Natural killer cell treated with Interleukin-12 subunit alpha and Interleukin-12 subunit beta and Interleukin-15 and Interleukin-18, amount 100 ng/mL, for 72 hours (primary cell): Measurements from ENCODE around the gene YAP1. TPM values are rescaled to one million over a fixed set of nuclear protein-coding genes. Genes with fewer than 3 reads are reported as not detected.
A peak's percentile ranks its signal among the peaks of the same experiment; 100 is the strongest.
"Not testable (repeated sequence)": the region's sequence is repeated elsewhere in the genome, so short reads cannot be mapped to it uniquely, and the experiment has no call there.

Experiments used
- ATAC-seq, 2 donors: fragments of 150-1000 bp; cut with Tn5 transposase in 1 of 2; sonication (Bioruptor Pico), chemical (Tn5 transposase) in 1 of 2; 2 replicates each; pipeline ENCODE4 v1.10.0; 2021
- DNase-seq: peaks from one replicate; pipeline ENCODE4 v3.0.0; 2022; ENCODE audit warnings: low spot score
- H3K27ac Mint-ChIP-seq, 2 donors: 1 replicate in 1 of 2; 2 replicates in 1 of 2; pipeline ENCODE4 v1.8.0; 2022; ENCODE audit warnings: mixed read lengths in 2 of 2, mild to moderate bottlenecking in 1 of 2, moderate library complexity in 1 of 2
- H3K27me3 Mint-ChIP-seq, 2 donors: 1 replicate in 1 of 2; 2 replicates in 1 of 2; pipeline ENCODE4 v1.8.0; 2022; ENCODE audit warnings: mixed read lengths in 2 of 2
- H3K36me3 Mint-ChIP-seq: one replicate; pipeline ENCODE4 v1.8.0; 2022; ENCODE audit warnings: mixed read lengths
- H3K4me1 Mint-ChIP-seq, 2 donors: 1 replicate in 1 of 2; 2 replicates in 1 of 2; pipeline ENCODE4 v1.8.0; 2022; ENCODE audit warnings: low read depth in 2 of 2, mixed read lengths in 2 of 2, mild to moderate bottlenecking in 1 of 2
- H3K4me3 Mint-ChIP-seq: one replicate; pipeline ENCODE4 v1.8.0; 2022; ENCODE audit warnings: mixed read lengths
- H3K9me3 Mint-ChIP-seq: 2 replicates; pipeline ENCODE4 v1.8.0; 2022; ENCODE audit warnings: mixed read lengths
- total RNA-seq, 2 donors: library from RNA; stranded (reverse); gene quantifications; one replicate each; pipeline ENCODE4 v1.2.3, GENCODE V29; 2022

YAP1 gene
- total RNA-seq, 2 donors from 2014 or later = 0.56 TPM; not detected in 1

DNA sequence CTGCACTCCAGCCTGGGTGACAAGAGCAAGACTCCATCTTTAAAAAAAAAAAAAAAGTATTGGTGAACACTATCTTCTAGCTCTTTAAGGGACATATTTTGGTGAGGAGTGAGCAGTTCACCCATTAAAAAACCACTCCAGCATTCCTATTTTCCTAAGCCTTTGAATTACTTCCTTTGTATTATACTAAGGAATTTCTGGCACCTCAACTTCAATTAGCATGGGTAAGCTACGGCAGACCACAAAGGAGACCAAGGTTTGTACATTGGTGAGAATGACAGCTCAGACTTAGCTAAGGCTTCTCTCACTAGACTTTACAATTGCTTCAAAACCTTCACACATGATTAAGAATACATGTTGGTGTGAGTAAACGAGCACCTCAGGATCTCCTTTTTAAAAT, 150.0 kb downstream of the YAP1 start:
- Mint-ChIP-seq H3K9me3 (no peaks in the 10 kb centered on the region), H3K36me3 (no peaks in the 10 kb centered on the region)

DNA sequence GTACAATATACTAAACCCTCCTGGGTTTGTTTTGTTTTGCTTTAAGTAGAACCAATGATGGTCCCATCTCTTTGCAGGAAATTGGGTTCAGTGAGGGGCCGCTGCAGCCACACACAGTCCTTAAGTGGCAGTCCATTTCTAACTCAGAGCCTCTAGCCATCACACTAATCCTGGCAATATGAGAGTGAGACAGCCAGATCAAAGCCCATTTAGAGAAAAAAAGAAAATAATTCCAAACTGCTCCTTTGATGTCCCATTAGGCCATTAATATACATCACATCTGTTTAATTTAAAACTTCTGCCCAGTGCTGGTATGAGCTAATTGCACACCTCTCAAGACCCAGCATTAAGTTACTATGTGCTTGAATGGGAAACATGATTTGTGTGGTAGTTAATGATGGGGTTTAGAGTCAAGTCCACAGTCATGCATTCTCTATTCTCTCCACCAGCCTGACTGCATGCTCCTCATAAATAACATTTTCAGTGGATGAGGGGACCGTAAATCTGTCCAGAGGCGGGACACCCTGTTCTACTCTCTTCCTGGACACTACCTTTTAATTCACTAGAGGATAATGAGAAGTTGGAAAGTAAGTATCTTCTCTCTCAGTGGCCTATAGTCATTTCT, 153.2 kb downstream of the YAP1 start:
- DNase-seq = no peak
- Mint-ChIP-seq H3K36me3 (no peaks in the 10 kb centered on the region), H3K4me1 (peaks cover 5 to 6% of the 10 kb centered on the region in 2 donors), H3K27ac (no peak overlapping the region), H3K27me3 (peaks cover 18 to 21% of the 10 kb centered on the region in 2 donors), H3K9me3 (no peaks in the 10 kb centered on the region), H3K4me3 (no peak overlapping the region)
- ATAC-seq = no peak

More for the DNA sequence above, 150.0 kb downstream of the YAP1 start:
- DNase-seq (no peak), ATAC-seq (no peak)
- H3K4me1 Mint-ChIP-seq = no peaks in the 10 kb centered on the region
- H3K27me3 Mint-ChIP-seq = peaks cover 10 to 16% of the 10 kb centered on the region in 2 donors
- no peak overlapping the region for H3K27ac Mint-ChIP-seq
- no peak overlapping the region for H3K4me3 Mint-ChIP-seq

DNA sequence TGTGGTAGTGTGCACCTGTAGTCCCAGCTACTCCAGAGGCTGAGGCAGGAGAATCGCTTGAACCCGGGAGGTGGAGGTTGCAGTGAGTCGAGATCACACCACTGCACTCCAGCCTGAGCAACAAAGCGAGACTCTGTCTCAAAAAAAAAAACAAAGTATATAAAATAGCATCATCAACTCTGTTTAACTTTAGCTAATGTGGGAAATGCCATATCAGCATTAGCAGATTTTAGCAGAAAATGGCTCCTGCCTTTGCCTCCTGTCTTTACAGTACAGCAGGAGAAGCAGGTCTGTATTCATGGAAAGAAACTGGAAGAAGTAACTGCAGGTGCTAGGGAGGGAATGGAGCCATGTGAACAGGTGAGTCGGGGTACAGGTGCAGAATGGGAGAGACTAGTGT, 154.5 kb downstream of the YAP1 start:
- H3K4me1 Mint-ChIP-seq = peaks cover 13% of the 10 kb centered on the region in 2 donors
- H3K36me3 Mint-ChIP-seq, H3K4me3 Mint-ChIP-seq, H3K9me3 Mint-ChIP-seq, H3K27ac Mint-ChIP-seq, ATAC-seq, DNase-seq: not testable (repeated sequence)
- peaks cover 25 to 32% of the 10 kb centered on the region in 2 donors for H3K27me3 Mint-ChIP-seq

DNA sequence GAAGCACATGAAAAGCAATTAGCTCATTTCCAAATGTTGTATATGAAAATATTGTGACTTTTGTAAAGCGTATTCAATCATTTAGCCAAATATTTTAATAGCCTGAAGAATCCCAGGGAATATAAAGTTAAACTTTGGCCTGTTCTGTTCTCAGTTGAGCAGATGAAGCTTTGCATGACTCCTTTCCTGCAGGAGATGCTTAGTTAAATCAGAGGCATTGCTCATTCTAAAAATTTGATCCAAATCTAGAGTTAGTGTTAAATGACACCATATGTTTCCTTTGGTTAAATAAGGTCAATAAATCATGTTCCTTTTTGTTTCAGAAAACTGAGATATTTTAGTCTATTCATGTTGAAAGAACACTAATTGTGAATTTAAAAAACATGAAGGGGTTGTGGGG, 155.9 kb downstream of the YAP1 start:
- ATAC-seq = no peak
- no peaks in the 10 kb centered on the region for H3K9me3 Mint-ChIP-seq
- H3K4me1 Mint-ChIP-seq = peaks cover 13% of the 10 kb centered on the region in 2 donors
- H3K27ac Mint-ChIP-seq = no peak overlapping the region
- no peak overlapping the region for H3K4me3 Mint-ChIP-seq
- DNase-seq = no peak
- no peaks in the 10 kb centered on the region for H3K36me3 Mint-ChIP-seq
- H3K27me3 Mint-ChIP-seq = peaks cover 29 to 41% of the 10 kb centered on the region in 2 donors

DNA sequence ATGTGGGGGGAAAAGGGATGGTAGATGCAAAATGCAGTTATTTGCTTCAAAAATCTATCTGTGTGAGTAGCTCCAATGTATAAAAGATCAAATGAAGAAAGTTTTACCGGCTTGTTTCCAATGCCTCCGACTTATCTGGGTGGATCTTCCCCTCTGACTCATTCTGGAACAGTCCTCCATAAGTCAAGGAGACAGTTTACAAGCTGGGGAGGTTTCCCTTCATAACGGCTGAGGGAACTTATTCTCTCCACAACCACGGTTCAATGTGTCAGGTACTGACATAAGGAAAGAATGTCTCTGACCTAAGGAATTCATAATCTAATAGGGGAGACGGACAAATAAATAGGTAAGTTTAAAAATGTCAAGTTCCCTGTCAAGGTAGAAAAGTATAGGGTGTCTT, 157.4 kb downstream of the YAP1 start:
- ATAC-seq (no peak), DNase-seq (no peak)
- H3K27me3 Mint-ChIP-seq = peaks cover 37 to 54% of the 10 kb centered on the region in 2 donors
- peak overlapping the region; percentile 60 for H3K4me3 Mint-ChIP-seq
- H3K9me3 Mint-ChIP-seq = no peaks in the 10 kb centered on the region
- H3K36me3 Mint-ChIP-seq = no peaks in the 10 kb centered on the region
- no peak overlapping the region for H3K27ac Mint-ChIP-seq
- peaks cover 13% of the 10 kb centered on the region in 2 donors for H3K4me1 Mint-ChIP-seq

DNA sequence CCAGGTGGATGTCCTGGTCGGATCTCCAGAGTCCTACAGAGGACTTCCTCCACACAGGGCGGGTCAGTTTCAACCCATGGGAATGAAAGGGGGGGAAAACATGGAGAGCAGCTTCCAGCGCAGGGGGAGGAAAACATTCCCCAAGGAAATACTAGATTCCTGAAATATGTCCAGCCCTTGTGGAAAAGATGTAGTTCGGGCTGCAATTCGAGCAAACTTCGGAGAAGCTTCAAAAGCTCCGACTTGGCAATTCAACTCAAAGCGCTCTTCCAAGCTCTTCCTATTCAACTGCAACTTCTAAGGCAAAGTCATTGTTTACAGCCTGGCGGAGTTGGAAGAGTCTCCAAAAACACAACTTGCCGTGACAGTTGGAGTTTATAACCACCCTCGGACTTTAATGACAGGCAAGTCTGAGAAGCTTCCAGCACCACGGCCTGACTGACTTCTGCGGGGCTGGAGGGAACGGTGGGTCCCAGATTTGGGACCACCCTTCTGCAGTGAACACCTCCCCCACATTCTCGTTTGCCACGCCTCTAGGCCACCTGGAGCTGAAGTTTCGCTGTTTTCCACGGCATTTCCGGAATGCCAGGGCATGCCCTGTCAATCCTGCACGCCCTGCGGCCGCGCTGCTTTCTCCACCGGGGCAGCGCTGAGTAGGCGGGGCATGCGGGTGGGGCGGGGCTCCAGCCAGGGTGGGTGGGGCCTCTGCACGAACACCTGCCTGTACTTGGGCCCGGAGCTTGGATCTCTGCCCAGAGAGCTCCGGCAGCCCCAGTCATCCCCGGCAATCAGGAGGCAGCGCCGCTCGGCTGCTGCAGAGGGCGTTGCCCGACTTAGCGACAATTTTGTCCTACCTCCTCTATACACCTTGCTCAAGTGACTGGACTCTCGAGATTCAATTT, 158.1 kb downstream of the YAP1 start:
- H3K36me3 Mint-ChIP-seq = no peaks in the 10 kb centered on the region
- H3K9me3 Mint-ChIP-seq = no peaks in the 10 kb centered on the region
- peak overlapping the region; percentile 64 for H3K4me3 Mint-ChIP-seq
- peaks cover 13% of the 10 kb centered on the region in 2 donors for H3K4me1 Mint-ChIP-seq
- DNase-seq (peak; percentile 63), ATAC-seq (peak; percentile 88 to 91)
- H3K27ac Mint-ChIP-seq = no peak overlapping the region
- H3K27me3 Mint-ChIP-seq = peaks cover 41 to 60% of the 10 kb centered on the region in 2 donors

DNA sequence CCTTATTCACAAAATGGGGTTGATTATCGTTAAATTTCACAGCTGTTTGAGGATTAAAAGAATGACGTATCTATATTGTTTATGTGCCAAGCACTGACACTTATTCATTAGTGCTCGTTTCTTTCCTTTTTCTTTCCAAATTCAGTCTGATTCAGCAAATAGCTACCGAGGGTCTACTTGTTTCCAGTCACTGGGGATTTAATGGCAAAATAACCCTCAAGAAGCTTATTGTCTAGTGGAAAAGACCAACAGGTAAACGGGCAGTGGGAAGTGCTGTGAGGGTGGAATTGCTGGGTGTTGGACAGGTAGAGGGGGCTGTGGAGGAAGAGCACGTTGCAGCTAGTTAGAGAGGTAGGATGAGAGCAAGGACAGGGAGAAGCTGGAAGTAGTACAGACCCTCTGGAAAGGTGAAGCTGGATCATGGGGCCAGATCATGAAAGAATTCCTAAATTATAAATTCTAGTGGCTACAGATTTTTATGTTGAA, 158.8 kb downstream of the YAP1 start:
- peaks cover 13% of the 10 kb centered on the region in 2 donors for H3K4me1 Mint-ChIP-seq
- H3K27me3 Mint-ChIP-seq = peaks cover 39 to 56% of the 10 kb centered on the region in 2 donors
- DNase-seq (no peak), ATAC-seq (no peak)
- H3K36me3 Mint-ChIP-seq = no peaks in the 10 kb centered on the region
- H3K4me3 Mint-ChIP-seq = peak overlapping the region; percentile 64
- H3K27ac Mint-ChIP-seq = no peak overlapping the region
- H3K9me3 Mint-ChIP-seq = no peaks in the 10 kb centered on the region

DNA sequence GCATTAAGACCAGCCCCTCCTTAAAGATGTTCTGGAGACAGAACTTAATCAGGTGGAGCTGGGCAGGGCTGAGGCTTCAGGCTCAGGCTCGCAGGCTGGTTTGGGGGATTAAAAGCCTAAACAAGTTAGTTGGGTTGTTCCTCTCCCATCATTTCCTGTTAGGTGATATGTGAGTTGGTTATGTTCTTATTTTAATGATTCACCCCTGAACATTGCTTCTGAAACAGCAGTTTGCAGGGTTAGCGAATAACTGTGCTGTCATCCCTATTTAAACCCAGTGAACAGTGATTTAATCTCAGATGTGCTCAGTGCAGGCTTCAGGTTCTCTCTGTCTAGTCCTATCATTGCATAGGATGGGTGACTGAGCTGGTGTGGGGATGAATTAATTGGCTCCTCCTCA, 159.7 kb downstream of the YAP1 start:
- no peak overlapping the region for H3K4me3 Mint-ChIP-seq

DNA sequence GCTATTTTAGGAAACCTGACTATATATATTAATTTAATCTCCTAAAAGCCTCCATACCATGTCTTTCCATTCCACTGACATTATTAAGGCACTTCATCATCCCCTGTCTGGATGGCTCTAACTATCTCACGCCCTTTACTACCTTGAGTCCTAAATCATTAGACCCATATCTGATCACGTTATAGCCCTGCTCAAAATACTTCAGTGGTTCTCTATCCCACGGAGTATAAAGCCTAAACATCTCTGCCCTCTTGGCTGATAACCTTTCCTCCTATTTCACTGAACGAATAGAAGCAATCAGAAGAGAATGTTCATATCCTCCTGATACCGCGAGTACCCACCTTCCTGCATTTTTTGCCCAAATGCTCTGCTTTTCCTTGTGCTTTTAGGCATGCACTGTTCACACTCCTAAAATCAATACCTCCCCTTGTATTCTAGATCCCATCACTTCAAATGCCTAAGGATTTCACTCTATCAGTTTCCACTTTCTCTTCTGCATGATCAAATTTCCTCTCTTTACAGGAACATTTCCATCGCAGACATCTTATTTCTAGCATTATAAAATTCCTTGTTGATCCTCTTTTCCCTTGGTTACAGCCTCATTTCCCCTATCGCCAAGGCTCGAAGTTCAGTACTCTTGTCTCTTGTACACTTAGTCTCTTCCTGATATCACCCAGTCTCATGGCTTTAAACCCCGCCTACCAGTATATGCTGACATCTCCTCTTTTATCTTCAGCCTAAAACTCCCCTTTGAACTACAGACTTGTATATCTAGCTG, 162.0 kb downstream of the YAP1 start:
- peaks cover 49 to 67% of the 10 kb centered on the region in 2 donors for H3K27me3 Mint-ChIP-seq
- H3K9me3 Mint-ChIP-seq = no peaks in the 10 kb centered on the region
- no peaks in the 10 kb centered on the region for H3K36me3 Mint-ChIP-seq
- DNase-seq (no peak), ATAC-seq (no peak)
- no peak overlapping the region for H3K27ac Mint-ChIP-seq
- H3K4me3 Mint-ChIP-seq = no peak overlapping the region
- H3K4me1 Mint-ChIP-seq = peaks cover 13% of the 10 kb centered on the region in 2 donors

More for the DNA sequence above, 159.7 kb downstream of the YAP1 start:
- ATAC-seq (no peak), DNase-seq (no peak)
- Mint-ChIP-seq H3K9me3 (no peaks in the 10 kb centered on the region), H3K27me3 (peaks cover 40 to 54% of the 10 kb centered on the region in 2 donors), H3K27ac (no peak overlapping the region), H3K4me1 (peaks cover 13% of the 10 kb centered on the region in 2 donors), H3K36me3 (no peaks in the 10 kb centered on the region)

DNA sequence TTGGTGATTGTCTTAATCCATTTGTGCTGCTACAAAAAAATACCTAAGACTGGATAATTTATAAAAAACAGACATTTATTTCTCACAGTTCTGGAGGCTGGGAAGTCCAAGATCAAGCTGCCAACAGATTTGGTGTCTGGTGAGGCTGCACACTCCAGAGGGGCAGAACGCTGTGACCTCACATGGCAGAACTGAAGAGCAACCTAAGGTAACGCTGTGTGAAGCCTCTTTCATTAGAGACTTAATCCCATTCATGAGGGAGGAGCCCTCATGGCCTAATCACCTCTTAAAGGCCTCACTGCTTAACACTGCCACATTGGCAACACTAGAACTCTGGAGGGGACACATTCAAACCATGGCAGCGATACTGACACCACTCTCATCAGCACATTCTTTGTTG, 164.4 kb downstream of the YAP1 start:
- H3K27ac Mint-ChIP-seq = no peak overlapping the region
- H3K36me3 Mint-ChIP-seq = no peaks in the 10 kb centered on the region
- ATAC-seq = no peak
- H3K4me3 Mint-ChIP-seq = no peak overlapping the region
- DNase-seq = no peak
- H3K27me3 Mint-ChIP-seq = peaks cover 35 to 49% of the 10 kb centered on the region in 2 donors
- H3K4me1 Mint-ChIP-seq = no peaks in the 10 kb centered on the region
- no peaks in the 10 kb centered on the region for H3K9me3 Mint-ChIP-seq

DNA sequence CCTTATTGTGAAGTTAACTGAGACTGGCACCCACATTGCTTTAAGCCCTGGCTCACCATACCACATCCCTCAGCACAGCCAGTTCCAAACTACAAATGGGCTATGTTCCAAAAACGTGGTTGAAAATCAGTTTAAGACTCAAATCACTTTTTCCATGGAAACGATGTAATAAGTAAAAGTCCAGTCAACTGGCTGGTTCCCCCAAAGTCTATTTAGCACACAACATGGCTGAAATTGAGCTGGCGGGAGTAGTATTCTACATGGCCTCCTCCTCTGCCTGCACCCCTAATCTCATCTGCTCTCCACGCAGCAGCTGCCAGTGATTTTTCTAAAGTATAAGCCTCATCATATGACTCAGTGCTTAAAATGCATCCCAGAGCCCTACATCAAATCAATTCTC, 166.1 kb downstream of the YAP1 start:
- peaks cover 34 to 42% of the 10 kb centered on the region in 2 donors for H3K27me3 Mint-ChIP-seq
- H3K9me3 Mint-ChIP-seq = no peaks in the 10 kb centered on the region
- no peaks in the 10 kb centered on the region for H3K4me1 Mint-ChIP-seq
- no peak for DNase-seq
- no peaks in the 10 kb centered on the region for H3K36me3 Mint-ChIP-seq
- ATAC-seq = no peak
- H3K4me3 Mint-ChIP-seq = no peak overlapping the region
- no peak overlapping the region for H3K27ac Mint-ChIP-seq

DNA sequence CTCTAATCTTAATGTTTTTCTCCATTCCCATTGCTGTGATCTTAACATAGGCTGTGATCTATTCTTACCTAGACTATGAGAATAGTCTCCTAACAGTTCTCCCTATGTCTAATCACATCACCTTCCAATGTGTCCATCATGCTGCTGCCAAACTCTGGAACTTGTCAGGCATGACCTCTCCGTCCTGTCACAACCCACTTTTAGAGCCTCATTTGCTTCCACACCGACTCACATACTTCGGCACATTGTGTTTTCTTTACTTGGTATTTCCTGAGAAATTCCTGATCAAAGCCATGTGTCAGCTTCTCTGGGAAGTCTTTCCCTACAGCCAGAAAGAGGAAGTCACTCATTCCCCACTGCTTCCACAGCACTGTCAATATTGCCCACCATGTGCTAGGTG, 166.5 kb downstream of the YAP1 start:
- ATAC-seq (no peak), DNase-seq (no peak)
- no peaks in the 10 kb centered on the region for H3K4me1 Mint-ChIP-seq

DNA sequence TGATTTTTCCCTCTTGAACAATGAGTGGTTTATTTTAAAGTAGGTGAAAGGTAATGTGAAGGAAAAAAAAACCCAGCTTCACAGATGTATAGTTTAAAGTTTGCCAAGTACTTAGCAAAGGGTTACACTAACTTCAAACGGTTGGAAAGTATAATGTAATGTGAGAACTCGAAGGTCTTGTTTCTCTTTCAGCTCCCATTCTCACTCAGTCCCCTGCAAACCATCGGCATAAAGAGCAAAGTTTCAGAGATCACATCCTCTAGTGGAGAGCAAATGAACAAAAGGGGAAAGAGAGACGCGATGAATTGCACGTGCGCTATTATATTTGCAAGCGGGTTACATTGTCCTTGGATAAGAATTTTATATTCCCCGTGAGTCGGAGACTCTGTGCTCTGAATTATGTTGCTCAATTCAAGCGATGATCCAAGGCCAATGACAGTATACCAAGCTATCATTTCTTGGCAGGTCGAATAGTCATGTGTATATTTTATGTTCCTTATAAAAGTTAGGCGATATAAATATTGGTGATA, 169.5 kb downstream of the YAP1 start:
- H3K27me3 Mint-ChIP-seq = peaks cover 15 to 19% of the 10 kb centered on the region in 2 donors
- H3K4me1 Mint-ChIP-seq = no peaks in the 10 kb centered on the region
- DNase-seq (no peak), ATAC-seq (no peak)
- no peak overlapping the region for H3K27ac Mint-ChIP-seq
- no peaks in the 10 kb centered on the region for H3K9me3 Mint-ChIP-seq
- no peaks in the 10 kb centered on the region for H3K36me3 Mint-ChIP-seq
- no peak overlapping the region for H3K4me3 Mint-ChIP-seq

More for the DNA sequence above, 166.5 kb downstream of the YAP1 start:
- Mint-ChIP-seq H3K27ac (no peak overlapping the region), H3K9me3 (no peaks in the 10 kb centered on the region), H3K36me3 (no peaks in the 10 kb centered on the region), H3K4me3 (no peak overlapping the region), H3K27me3 (peaks cover 30 to 38% of the 10 kb centered on the region in 2 donors)
